ENCODE measurements around the gene SLC35F5. TPM values are rescaled to one million over a fixed set of nuclear protein-coding genes. Genes with fewer than 3 reads are reported as not detected.
"Not testable (repeated sequence)": the region's sequence is repeated elsewhere in the genome, so short reads cannot be mapped to it uniquely, and the experiment has no call there.

The SLC35F5 gene
- total RNA-seq, 1 donor from 2014 or later: 48.3 TPM

DNA sequence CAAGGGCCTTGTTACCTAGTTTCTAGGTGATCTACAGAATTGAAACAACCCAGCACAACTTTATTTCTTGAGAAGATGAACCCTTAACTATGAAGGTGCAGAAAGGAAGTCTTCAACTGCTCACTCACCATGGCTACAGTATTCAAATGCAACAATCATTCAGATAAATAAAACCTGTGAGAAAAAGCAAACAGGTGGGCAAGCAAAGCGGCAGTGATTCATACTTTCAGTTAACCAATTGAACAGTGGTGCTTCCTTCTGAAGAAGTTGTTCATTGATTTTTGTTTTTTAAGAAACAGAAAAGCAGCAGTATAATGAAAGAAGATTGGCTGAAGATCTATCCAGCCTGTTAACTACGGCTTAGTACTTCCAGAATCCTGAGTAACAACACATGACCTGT, 43.5 kb downstream of the SLC35F5 start:
- no peak for DNase-seq
- intact Hi-C loops (cut with micrococcal nuclease): no loop called here
- H3K27ac Mint-ChIP-seq: no peak overlapping the region
- TF ChIP-seq, protein P1, sequence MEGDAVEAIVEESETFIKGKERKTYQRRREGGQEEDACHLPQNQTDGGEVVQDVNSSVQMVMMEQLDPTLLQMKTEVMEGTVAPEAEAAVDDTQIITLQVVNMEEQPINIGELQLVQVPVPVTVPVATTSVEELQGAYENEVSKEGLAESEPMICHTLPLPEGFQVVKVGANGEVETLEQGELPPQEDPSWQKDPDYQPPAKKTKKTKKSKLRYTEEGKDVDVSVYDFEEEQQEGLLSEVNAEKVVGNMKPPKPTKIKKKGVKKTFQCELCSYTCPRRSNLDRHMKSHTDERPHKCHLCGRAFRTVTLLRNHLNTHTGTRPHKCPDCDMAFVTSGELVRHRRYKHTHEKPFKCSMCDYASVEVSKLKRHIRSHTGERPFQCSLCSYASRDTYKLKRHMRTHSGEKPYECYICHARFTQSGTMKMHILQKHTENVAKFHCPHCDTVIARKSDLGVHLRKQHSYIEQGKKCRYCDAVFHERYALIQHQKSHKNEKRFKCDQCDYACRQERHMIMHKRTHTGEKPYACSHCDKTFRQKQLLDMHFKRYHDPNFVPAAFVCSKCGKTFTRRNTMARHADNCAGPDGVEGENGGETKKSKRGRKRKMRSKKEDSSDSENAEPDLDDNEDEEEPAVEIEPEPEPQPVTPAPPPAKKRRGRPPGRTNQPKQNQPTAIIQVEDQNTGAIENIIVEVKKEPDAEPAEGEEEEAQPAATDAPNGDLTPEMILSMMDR (IDR thresholded peaks at IDR 0.05): no peak
- no peaks in the 10 kb centered on the region for H3K9me3 Mint-ChIP-seq
- ATAC-seq (ENCODE audit: low read depth): no peak
- POLR2A ChIA-PET: interaction anchor here (0.6 kb wide), 1 partner anchor 221 kb away, joined by 4 read pairs; no protein-coding TSS in a partner anchor
- no peak overlapping the region for H3K4me3 Mint-ChIP-seq
- CTCF ChIA-PET: interaction anchor here (0.9 kb wide), 1 partner anchor 11 kb away, joined by 5 read pairs; no protein-coding TSS in a partner anchor
- H3K4me1 Mint-ChIP-seq: no peaks in the 10 kb centered on the region
- H3K36me3 Mint-ChIP-seq (ENCODE audit: low read depth): peaks cover 50% of the 10 kb centered on the region
- H3K27me3 Mint-ChIP-seq: no peaks in the 10 kb centered on the region

DNA sequence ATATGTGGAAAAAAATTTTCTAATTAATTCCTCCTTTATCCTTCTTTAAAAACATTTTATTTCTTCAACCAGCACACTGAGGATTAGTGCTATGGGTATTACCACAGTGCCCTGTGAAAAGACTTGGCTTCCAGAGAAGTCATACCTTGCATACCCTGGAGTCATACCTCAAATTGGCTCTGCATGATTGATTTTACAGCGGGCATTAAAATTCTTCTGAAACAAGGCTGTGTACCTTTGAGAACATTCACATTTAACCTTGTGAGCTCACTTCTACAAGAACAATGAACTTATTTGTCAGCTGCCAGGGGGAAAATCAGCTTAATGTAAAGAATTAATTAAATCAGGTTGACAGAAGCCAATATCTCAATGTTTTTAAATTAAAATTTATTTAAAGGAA, 44.6 kb downstream of the SLC35F5 start:
- Mint-ChIP-seq H3K4me3 (no peak overlapping the region), H3K9me3 (no peaks in the 10 kb centered on the region), H3K27ac (no peak overlapping the region), H3K36me3 (ENCODE audit: low read depth) (peaks cover 45% of the 10 kb centered on the region), H3K4me1 (no peaks in the 10 kb centered on the region), H3K27me3 (no peaks in the 10 kb centered on the region)
- ChIA-PET POLR2A (no interaction called here), CTCF (interaction anchor here (1.3 kb wide), 1 partner anchor 12 kb away, joined by 3 read pairs; no protein-coding TSS in a partner anchor)
- TF ChIP-seq, protein P1 (IDR thresholded peaks at IDR 0.05): no peak
- DNase-seq (no peak), ATAC-seq (ENCODE audit: low read depth) (no peak)
- intact Hi-C loops (cut with micrococcal nuclease): no loop called here

DNA sequence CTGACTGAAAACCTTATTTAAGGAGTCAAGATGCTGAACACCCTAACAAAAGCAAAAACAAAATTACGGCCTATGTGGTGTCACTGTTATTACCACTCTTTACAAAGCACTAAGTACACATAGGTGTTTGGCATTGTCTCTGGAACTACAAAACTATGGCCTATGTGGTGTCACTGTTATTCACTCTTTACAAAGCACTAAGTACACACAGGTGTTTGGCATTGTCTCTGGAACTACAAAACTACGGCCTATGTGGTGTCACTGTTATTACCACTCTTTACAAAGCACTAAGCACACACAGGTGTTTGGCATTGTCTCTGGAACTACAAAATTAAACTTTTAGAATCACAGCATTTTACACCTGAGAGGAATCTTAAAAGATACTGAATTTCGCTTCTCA, 47.4 kb downstream of the SLC35F5 start:
- DNase-seq: no peak
- H3K27ac Mint-ChIP-seq: no peak overlapping the region

DNA sequence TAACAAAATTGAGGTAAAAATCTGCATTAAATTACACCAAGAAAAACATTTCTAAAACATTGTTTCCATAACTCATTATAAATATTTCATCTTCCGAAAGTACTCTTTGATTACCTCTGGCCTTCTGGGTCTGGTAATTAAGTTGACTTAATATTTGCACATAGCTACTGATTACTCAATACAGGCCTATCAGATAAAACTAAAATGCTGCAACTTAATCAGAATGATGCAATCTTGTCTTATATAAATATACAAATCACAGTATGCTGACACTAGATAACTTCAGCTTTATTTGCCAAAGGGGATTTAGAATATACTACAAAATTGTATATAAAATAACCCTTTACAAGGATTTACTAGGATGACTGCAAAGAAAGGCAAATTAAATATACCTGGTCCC, 49.3 kb downstream of the SLC35F5 start:
- no peaks in the 10 kb centered on the region for H3K9me3 Mint-ChIP-seq
- H3K4me1 Mint-ChIP-seq: no peaks in the 10 kb centered on the region
- no peak overlapping the region for H3K27ac Mint-ChIP-seq
- H3K4me3 Mint-ChIP-seq: no peak overlapping the region
- TF ChIP-seq, protein P1 (IDR thresholded peaks at IDR 0.05): no peak
- DNase-seq: no peak
- POLR2A ChIA-PET: no interaction called here
- H3K27me3 Mint-ChIP-seq: no peaks in the 10 kb centered on the region
- no peak for ATAC-seq (ENCODE audit: low read depth)
- H3K36me3 Mint-ChIP-seq (ENCODE audit: low read depth): peaks cover 27% of the 10 kb centered on the region
- intact Hi-C loops (cut with micrococcal nuclease): no loop called here
- CTCF ChIA-PET: no interaction called here

More for the DNA sequence above, 47.4 kb downstream of the SLC35F5 start:
- CTCF ChIA-PET: interaction anchor here (1.0 kb wide), 1 partner anchor 9 kb away, joined by 4 read pairs; no protein-coding TSS in a partner anchor
- Mint-ChIP-seq H3K4me1 (no peaks in the 10 kb centered on the region), H3K4me3 (no peak overlapping the region), H3K9me3 (no peaks in the 10 kb centered on the region), H3K36me3 (ENCODE audit: low read depth) (peaks cover 30% of the 10 kb centered on the region), H3K27me3 (no peaks in the 10 kb centered on the region)
- TF ChIP-seq, protein P1 (IDR thresholded peaks at IDR 0.05): no peak
- POLR2A ChIA-PET: no interaction called here
- no peak for ATAC-seq (ENCODE audit: low read depth)
- intact Hi-C loops (cut with micrococcal nuclease): no loop called here

DNA sequence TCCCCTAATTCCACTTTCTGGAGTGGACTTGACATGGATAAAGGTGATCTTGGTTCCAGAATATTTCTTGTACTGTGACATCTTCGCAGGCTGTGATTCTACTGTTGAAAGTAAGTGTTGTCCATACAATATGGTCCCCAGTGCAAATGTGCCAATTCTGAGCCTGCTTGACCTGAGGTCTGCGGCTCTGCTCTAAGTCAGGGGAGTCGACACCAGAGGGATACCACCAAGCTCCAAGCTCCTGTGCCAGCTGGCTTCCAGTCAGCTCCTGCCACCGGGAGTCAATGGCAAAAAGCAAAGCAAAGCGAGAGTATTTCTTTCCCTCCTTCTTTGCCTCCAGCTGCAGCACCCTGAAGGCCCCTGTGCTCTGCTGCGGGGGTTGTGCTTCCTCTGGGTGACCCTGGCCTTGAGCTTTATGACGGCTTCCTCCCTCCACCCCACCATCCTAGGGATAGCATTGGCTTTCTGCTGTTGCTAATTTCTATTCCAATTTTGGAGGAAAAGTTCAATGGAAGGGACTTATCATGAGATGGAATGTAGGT, 50.4 kb downstream of the SLC35F5 start:
- DNase-seq (no peak), ATAC-seq (ENCODE audit: low read depth) (no peak)
- Mint-ChIP-seq H3K4me1 (no peaks in the 10 kb centered on the region), H3K27ac (no peak overlapping the region), H3K36me3 (ENCODE audit: low read depth) (peaks cover 23% of the 10 kb centered on the region), H3K9me3 (no peaks in the 10 kb centered on the region), H3K4me3 (no peak overlapping the region), H3K27me3 (no peaks in the 10 kb centered on the region)
- ChIA-PET POLR2A (no interaction called here), CTCF (interaction anchor here (0.7 kb wide), 1 partner anchor 9 kb away, joined by 4 read pairs; no protein-coding TSS in a partner anchor)
- intact Hi-C loops (cut with micrococcal nuclease): no loop called here
- TF ChIP-seq, protein P1 (IDR thresholded peaks at IDR 0.05): no peak

DNA sequence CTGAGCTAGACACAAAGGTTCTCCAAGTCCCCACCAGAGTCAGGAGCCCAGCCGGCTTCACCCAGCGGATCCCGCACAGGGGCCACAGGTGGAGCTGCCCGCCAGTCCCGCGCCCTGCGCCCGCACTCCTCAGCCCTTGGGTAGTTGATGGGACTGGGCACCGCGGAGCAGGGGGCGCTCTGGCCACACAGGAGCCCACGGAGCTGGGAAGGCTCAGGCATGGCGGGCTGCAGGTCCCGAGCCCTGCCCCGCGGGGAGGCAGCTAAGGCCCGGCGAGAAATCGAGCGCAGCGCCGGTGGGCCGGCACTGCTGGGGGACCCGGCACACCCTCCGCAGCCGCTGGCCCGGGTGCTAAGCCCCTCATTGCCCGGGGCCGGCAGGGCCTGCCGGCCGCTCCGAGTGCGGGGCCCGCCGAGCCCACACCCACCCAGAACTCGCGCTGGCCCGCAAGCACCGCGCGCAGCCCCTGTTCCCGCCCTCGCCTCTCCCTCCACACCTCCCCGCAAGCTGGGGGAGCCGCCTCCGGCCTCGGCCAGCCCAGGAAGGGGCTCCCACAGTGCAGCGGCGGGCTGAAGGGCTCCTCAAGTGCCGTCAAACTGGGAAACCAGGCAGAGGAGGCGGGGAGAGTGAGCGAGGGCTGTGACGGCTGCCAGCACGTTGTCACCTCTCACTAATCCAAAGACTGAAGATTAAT, 52.0 kb downstream of the SLC35F5 start:
- POLR2A ChIA-PET; H3K27me3 Mint-ChIP-seq; DNase-seq; intact Hi-C loops (cut with micrococcal nuclease); H3K9me3 Mint-ChIP-seq; H3K4me3 Mint-ChIP-seq; H3K27ac Mint-ChIP-seq; CTCF ChIA-PET; ATAC-seq (ENCODE audit: low read depth): not testable (repeated sequence)
- Mint-ChIP-seq H3K36me3 (ENCODE audit: low read depth) (peaks cover 22% of the 10 kb centered on the region), H3K4me1 (peaks cover 11% of the 10 kb centered on the region)
